ENCODE measurements around the gene PPP2R5C.
A peak's percentile ranks its signal among the peaks of the same experiment; 100 is the strongest.

GRCh38 chr14:101927859-101928258, 166.3 kb downstream of the PPP2R5C start:
- TF ChIP-seq CTCF (IDR thresholded peaks at IDR 0.05) (no peak), POLR2A (IDR thresholded peaks at IDR 0.05) (no peak), EP300 (IDR thresholded peaks at IDR 0.05; ENCODE audit: low read depth) (peak; percentile 78)

Data from transverse colon (tissue), 3 donors.